ENCODE results near the gene MYH11. TPM values are rescaled to one million over a fixed set of nuclear protein-coding genes. Genes with fewer than 3 reads are reported as not detected.

Gene MYH11
- total and polyA plus RNA-seq, 10 of the 15 experiments (the other 5 are each of a cell fraction or from before 2014, with no cell fraction given): 0.01 to 1.9 (median 0.13) TPM; not detected in 1

DNA sequence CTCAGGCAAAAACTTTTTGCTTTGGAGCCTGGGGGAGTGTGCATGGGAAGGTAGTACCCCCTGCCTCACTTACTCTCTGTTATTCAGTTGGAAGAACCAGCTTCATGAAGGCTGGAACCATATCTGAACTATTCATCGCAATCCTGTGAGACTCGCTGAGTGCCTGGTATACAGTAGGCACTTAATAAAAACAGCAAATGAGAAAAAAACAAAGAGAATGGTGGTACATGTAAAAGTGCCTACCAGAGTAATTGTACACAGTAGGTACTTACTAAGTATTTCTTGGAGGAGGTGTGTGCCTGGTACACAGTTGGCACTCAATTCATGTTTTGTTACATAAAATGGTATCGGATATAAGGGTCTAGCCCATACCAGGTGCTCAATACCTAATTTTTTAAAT lies 75.2 kb downstream of the MYH11 start (continued):
- TF ChIP-seq, protein P1, sequence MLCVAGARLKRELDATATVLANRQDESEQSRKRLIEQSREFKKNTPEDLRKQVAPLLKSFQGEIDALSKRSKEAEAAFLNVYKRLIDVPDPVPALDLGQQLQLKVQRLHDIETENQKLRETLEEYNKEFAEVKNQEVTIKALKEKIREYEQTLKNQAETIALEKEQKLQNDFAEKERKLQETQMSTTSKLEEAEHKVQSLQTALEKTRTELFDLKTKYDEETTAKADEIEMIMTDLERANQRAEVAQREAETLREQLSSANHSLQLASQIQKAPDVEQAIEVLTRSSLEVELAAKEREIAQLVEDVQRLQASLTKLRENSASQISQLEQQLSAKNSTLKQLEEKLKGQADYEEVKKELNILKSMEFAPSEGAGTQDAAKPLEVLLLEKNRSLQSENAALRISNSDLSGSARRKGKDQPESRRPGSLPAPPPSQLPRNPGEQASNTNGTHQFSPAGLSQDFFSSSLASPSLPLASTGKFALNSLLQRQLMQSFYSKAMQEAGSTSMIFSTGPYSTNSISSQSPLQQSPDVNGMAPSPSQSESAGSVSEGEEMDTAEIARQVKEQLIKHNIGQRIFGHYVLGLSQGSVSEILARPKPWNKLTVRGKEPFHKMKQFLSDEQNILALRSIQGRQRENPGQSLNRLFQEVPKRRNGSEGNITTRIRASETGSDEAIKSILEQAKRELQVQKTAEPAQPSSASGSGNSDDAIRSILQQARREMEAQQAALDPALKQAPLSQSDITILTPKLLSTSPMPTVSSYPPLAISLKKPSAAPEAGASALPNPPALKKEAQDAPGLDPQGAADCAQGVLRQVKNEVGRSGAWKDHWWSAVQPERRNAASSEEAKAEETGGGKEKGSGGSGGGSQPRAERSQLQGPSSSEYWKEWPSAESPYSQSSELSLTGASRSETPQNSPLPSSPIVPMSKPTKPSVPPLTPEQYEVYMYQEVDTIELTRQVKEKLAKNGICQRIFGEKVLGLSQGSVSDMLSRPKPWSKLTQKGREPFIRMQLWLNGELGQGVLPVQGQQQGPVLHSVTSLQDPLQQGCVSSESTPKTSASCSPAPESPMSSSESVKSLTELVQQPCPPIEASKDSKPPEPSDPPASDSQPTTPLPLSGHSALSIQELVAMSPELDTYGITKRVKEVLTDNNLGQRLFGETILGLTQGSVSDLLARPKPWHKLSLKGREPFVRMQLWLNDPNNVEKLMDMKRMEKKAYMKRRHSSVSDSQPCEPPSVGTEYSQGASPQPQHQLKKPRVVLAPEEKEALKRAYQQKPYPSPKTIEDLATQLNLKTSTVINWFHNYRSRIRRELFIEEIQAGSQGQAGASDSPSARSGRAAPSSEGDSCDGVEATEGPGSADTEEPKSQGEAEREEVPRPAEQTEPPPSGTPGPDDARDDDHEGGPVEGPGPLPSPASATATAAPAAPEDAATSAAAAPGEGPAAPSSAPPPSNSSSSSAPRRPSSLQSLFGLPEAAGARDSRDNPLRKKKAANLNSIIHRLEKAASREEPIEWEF (IDR thresholded peaks at IDR 0.05; ENCODE audit: insufficient replicate concordance, low read depth, low read length): no peak
- TF ChIP-seq NFYB (IDR thresholded peaks at IDR 0.05; ENCODE audit: insufficient read depth, low read depth, low read length) (no peak), KLF5 (IDR thresholded peaks at IDR 0.05; ENCODE audit: partially characterized antibody) (no peak), EED (IDR thresholded peaks at IDR 0.05; ENCODE audit: low read depth) (no peak)

- no peaks in the 10 kb centered on the region for H3K4me1 ChIP-seq (ENCODE audit: control insufficient read depth, insufficient read depth, low read length)
- ChIA-PET POLR2A (interaction anchor here (0.6 kb wide), 1 partner anchor 275 kb away, joined by 4 read pairs; no protein-coding TSS in a partner anchor), RAD21 (ENCODE audit: unreplicated experiment) (interaction anchor here (0.8 kb wide), 1 partner anchor 41 kb away, joined by 3 read pairs; no protein-coding TSS in a partner anchor), CTCF (no interaction called here), SMC1A (ENCODE audit: uncharacterized antibody, unreplicated experiment) (no interaction called here)
- DNase-seq (ENCODE audit: low read depth, low spot score) (no peak), ATAC-seq (no peak), FAIRE-seq (no peak)
- intact Hi-C loops (cut with micrococcal nuclease; ENCODE audit: unreplicated experiment): no loop called here
- WGBS (ENCODE audit: insufficient coverage, insufficient replicate concordance, low lambda C conversion rate, missing lambda C conversion rate): 12% methylated on average over 7 of the region's 7 CpGs
- no peak overlapping the region for H3K4me2 ChIP-seq (ENCODE audit: control insufficient read depth, insufficient read depth)
- TF ChIP-seq SIN3A (IDR thresholded peaks at IDR 0.05; ENCODE audit: low read depth, low read length): no peak
- no peak overlapping the region for H3K9ac ChIP-seq (ENCODE audit: control insufficient read depth, insufficient read depth, low read length)
- no peak overlapping the region for H3K27ac ChIP-seq (ENCODE audit: control insufficient read depth, insufficient read depth)
- H3K9me3 ChIP-seq (replicated peaks; ENCODE audit: control insufficient read depth, insufficient read depth, low read length): no peaks in the 10 kb centered on the region
- no peaks in the 10 kb centered on the region for H3K36me3 ChIP-seq (ENCODE audit: control insufficient read depth in 2 of 2, insufficient read depth in 2 of 2, low read length in 1 of 2)
- H3K79me2 ChIP-seq (ENCODE audit: control insufficient read depth, insufficient read depth, low read length): no peaks in the 10 kb centered on the region
- in situ Hi-C loops (cut with MboI): no loop called here
- H2AFZ ChIP-seq (ENCODE audit: control insufficient read depth, low read depth, low read length): no peak overlapping the region
- H3K4me3 ChIP-seq: no peak overlapping the region
- H4K20me1 ChIP-seq (ENCODE audit: control insufficient read depth, insufficient read depth): no peaks in the 10 kb centered on the region
- no peaks in the 10 kb centered on the region; a peak in 1 of 4 replicates for H3K27me3 ChIP-seq (replicated peaks in 1 of 2; ENCODE audit: control insufficient read depth in 2 of 2, insufficient read depth in 2 of 2, low read length in 1 of 2)
- BruUV-seq (replicated peaks): no TSS peak
These were observed 76.0 kb downstream of the MYH11 start for GRCh38 chr16:15780805-15781204.
